Endothelial cell (in vitro differentiated cells): Measurements from ENCODE around the gene DNAAF2. TPM values are rescaled to one million over a fixed set of nuclear protein-coding genes. Genes with fewer than 3 reads are reported as not detected.

Experiments used
- DNase-seq: peaks from one replicate; pipeline ENCODE4 v3.0.0; 2021; ENCODE audit warnings: low spot score
- H3K27ac Mint-ChIP-seq: one replicate; pipeline ENCODE4 v1.8.0; 2021; ENCODE audit warnings: mixed read lengths, inconsistent platforms; ENCODE audit not compliant: unreplicated experiment
- H3K27me3 Mint-ChIP-seq: one replicate; pipeline ENCODE4 v1.8.0; 2021; ENCODE audit warnings: mild to moderate bottlenecking, moderate library complexity, mixed read lengths, inconsistent platforms; ENCODE audit not compliant: unreplicated experiment
- H3K36me3 Mint-ChIP-seq: one replicate; pipeline ENCODE4 v1.8.0; 2021; ENCODE audit warnings: mild to moderate bottlenecking, low read depth, mixed read lengths, inconsistent platforms; ENCODE audit not compliant: unreplicated experiment
- H3K4me1 Mint-ChIP-seq: one replicate; pipeline ENCODE4 v1.8.0; 2021; ENCODE audit warnings: mild to moderate bottlenecking, mixed read lengths, inconsistent platforms; ENCODE audit not compliant: unreplicated experiment
- H3K4me3 Mint-ChIP-seq: one replicate; pipeline ENCODE4 v1.8.0; 2021; ENCODE audit warnings: mild to moderate bottlenecking, mixed read lengths, inconsistent platforms; ENCODE audit not compliant: unreplicated experiment
- H3K9me3 Mint-ChIP-seq: one replicate; pipeline ENCODE4 v1.8.0; 2021; ENCODE audit warnings: mixed read lengths, inconsistent platforms; ENCODE audit not compliant: unreplicated experiment
- total RNA-seq: library from RNA; stranded (reverse); fragmentation: NEBNext Ultra II Directional; extraction: Animal tissue kit (Norgen Biotek cat#: 25700); gene quantifications from one replicate; pipeline ENCODE4 v1.2.1, GENCODE V29; 2021; ENCODE audit not compliant: unreplicated experiment
- TF ChIP-seq, protein P1 (sequence below): fragments of 200-600 bp; sonication (generic); IDR thresholded peaks from one replicate; pipeline ENCODE4 v1.5.0; 2021; ENCODE audit warnings: antibody characterized with exemption; ENCODE audit not compliant: unreplicated experiment

Gene DNAAF2
- total RNA-seq, 1 donor from 2014 or later, result 8.6 TPM

DNA sequence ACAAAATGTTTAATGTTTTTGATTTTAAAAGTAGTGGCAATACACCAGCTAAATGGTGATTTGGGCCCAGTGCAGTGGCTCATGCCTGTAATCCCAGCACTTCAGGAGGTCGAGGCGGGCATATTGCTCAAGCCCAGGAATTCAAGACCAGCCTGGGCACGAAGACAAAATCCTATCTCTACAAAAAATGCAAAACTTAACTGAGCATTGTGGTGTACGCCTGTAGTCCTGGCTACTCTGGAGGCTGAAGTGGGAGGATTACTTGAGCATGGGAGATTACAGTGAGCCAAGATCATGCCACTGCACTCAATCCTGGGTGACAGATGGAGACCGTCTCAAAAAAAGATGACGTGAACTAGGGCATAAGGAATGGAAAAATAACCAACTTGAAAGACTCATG, 19.3 kb downstream of the DNAAF2 start:
- no peak for DNase-seq
- TF ChIP-seq, protein P1, sequence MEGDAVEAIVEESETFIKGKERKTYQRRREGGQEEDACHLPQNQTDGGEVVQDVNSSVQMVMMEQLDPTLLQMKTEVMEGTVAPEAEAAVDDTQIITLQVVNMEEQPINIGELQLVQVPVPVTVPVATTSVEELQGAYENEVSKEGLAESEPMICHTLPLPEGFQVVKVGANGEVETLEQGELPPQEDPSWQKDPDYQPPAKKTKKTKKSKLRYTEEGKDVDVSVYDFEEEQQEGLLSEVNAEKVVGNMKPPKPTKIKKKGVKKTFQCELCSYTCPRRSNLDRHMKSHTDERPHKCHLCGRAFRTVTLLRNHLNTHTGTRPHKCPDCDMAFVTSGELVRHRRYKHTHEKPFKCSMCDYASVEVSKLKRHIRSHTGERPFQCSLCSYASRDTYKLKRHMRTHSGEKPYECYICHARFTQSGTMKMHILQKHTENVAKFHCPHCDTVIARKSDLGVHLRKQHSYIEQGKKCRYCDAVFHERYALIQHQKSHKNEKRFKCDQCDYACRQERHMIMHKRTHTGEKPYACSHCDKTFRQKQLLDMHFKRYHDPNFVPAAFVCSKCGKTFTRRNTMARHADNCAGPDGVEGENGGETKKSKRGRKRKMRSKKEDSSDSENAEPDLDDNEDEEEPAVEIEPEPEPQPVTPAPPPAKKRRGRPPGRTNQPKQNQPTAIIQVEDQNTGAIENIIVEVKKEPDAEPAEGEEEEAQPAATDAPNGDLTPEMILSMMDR, result no peak
- Mint-ChIP-seq H3K27me3 (peaks cover 14% of the 10 kb centered on the region), H3K4me1 (peaks cover 9% of the 10 kb centered on the region), H3K4me3 (no peak overlapping the region), H3K36me3 (peaks cover 9% of the 10 kb centered on the region), H3K9me3 (no peaks in the 10 kb centered on the region), H3K27ac (no peak overlapping the region)

DNA sequence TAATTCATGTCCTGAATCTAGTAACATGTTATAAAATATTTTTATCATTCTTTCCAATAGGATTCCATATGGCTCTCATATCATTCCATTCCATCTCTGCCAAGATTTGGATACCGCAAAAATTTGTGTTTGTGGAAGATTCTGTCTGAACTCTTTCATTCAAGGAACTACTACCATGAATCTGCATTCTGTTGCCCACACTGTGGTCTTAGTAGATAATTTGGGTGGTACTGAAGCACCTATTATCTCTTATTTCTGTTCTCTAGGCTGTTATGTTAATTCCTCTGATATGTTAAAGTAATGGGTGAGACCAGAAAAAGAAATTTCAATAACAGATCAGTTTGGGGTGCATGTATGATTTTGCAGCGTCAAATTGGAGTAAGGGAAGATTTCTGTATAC, 20.8 kb downstream of the DNAAF2 start:
- H3K27me3 Mint-ChIP-seq, result peaks cover 5% of the 10 kb centered on the region
- H3K4me3 Mint-ChIP-seq, result no peak overlapping the region
- DNase-seq, result no peak
- peaks cover 7% of the 10 kb centered on the region for H3K4me1 Mint-ChIP-seq
- H3K36me3 Mint-ChIP-seq, result peaks cover 9% of the 10 kb centered on the region
- TF ChIP-seq, protein P1, result no peak
- H3K27ac Mint-ChIP-seq, result no peak overlapping the region
- no peaks in the 10 kb centered on the region for H3K9me3 Mint-ChIP-seq

DNA sequence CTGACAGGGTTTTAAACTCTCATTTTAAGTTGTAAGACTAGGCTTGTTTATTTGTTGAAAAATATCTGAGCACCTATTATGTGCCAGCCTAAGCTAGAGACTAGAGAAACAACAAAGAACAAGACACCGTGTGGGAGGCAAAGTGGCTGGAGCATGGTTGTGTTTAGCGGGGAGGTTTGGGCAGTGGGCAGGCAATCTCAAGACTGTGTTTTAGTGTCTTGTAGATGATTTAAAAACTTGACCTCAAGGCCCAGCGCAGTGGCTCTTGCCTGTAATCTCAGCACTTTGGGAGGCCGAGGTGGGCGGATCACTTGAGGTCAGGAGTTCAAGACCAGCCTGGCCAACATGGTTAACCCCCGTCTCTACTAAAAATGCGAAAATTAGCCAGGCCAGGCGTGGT, 22.4 kb downstream of the DNAAF2 start:
- H3K9me3 Mint-ChIP-seq, result no peaks in the 10 kb centered on the region
- H3K36me3 Mint-ChIP-seq, result no peaks in the 10 kb centered on the region
- no peak overlapping the region for H3K4me3 Mint-ChIP-seq
- TF ChIP-seq, protein P1, result no peak
- peaks cover 3% of the 10 kb centered on the region for H3K27me3 Mint-ChIP-seq
- H3K27ac Mint-ChIP-seq, result no peak overlapping the region
- no peak for DNase-seq
- H3K4me1 Mint-ChIP-seq, result no peaks in the 10 kb centered on the region

DNA sequence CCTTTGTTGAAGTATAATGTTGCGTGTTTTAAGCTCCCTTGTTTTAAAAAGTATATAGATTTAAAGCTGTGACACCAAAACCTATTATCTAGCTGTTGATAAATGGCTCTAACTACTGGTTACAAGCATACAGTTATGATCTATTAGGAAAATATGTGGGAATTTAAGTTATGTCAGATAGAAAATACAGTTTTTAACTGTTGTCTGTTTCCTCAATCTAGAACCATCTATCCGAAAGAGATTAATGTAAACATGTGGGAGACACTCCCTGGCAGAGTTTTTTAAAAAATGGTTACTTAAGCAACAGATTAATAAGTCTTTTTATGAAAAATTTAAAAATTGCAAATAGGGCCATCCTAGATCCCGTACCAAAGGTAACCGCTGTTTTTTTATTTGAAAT, 22.8 kb downstream of the DNAAF2 start:
- H3K27ac Mint-ChIP-seq, result no peak overlapping the region
- no peak overlapping the region for H3K4me3 Mint-ChIP-seq
- H3K9me3 Mint-ChIP-seq, result no peaks in the 10 kb centered on the region
- H3K27me3 Mint-ChIP-seq, result peaks cover 2% of the 10 kb centered on the region
- TF ChIP-seq, protein P1, result no peak
- H3K36me3 Mint-ChIP-seq, result no peaks in the 10 kb centered on the region
- H3K4me1 Mint-ChIP-seq, result no peaks in the 10 kb centered on the region
- no peak for DNase-seq

DNA sequence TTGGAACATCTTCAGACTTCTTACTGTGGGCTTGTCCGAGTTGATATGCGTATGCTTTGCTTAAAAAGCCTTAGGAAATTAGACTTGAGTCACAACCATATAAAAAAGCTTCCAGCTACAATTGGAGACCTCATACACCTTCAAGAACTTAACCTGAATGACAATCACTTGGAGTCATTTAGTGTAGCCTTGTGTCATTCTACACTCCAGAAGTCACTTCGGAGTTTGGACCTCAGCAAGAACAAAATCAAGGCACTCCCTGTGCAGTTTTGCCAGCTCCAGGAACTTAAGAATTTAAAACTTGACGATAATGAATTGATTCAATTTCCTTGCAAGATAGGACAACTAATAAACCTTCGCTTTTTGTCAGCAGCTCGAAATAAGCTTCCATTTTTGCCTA, 27.5 kb downstream of the DNAAF2 start:
- H3K9me3 Mint-ChIP-seq, result no peaks in the 10 kb centered on the region
- no peak overlapping the region for H3K4me3 Mint-ChIP-seq
- TF ChIP-seq, protein P1, result no peak
- DNase-seq, result no peak
- H3K36me3 Mint-ChIP-seq, result peaks cover 11% of the 10 kb centered on the region
- H3K27me3 Mint-ChIP-seq, result no peaks in the 10 kb centered on the region
- H3K4me1 Mint-ChIP-seq, result no peaks in the 10 kb centered on the region
- no peak overlapping the region for H3K27ac Mint-ChIP-seq
